IMR-90 (cell line): Measurements from ENCODE around the gene EXOC3L4.

ENCODE experiments used
- POLR2A ChIP-seq: IDR thresholded peaks from 2 replicates; pipeline ENCODE4 v1.6.1; 2012; ENCODE audit warnings: mild to moderate bottlenecking, low read depth, low read length
- RAD21 ChIP-seq: IDR thresholded peaks from 2 replicates; pipeline ENCODE4 v1.6.1; 2012; ENCODE audit warnings: low read length, improper control_type of control experiment
- USF2 ChIP-seq: fragments of 150-350 bp; IDR thresholded peaks from 2 replicates; pipeline ENCODE4 v1.6.1; 2017; ENCODE audit warnings: mild to moderate bottlenecking, antibody characterized with exemption, low read length, low read depth

GRCh38 chr14:103103461-103104388 lies 9.2 kb downstream of the EXOC3L4 start:
- TF ChIP-seq USF2 (no peak), POLR2A (no peak), RAD21 (no peak)
